GM12878 (cell line): Measurements from ENCODE around the gene KCNB1. TPM values are rescaled to one million over a fixed set of nuclear protein-coding genes. Genes with fewer than 3 reads are reported as not detected.
A peak's percentile ranks its signal among the peaks of the same experiment; 100 is the strongest.

Experiments
- ATAC-seq: fragments of 200-7000 bp; cut with Tn5 transposase; 3 replicates; pipeline ENCODE4 v1.9.1; 2020; ENCODE audit warnings: mild to moderate bottlenecking, moderate library complexity
- BruUV-seq: library from RNA; stranded (reverse); fragments of 400-500 nt; replicated peaks from 2 replicates; lab custom pipeline; 2021; lab: Mats Ljungman, UMichigan
- CTCF ChIA-PET: fragments of 300-600 bp; sonication (Branson Sonifier 250); formaldehyde crosslinking; extraction: SDS; loops from one replicate; lab custom pipeline; 2021; ENCODE audit warnings: inconsistent platforms; lab: Yijun Ruan, JAX
- POLR2A ChIA-PET: fragments of 350-600 bp; formaldehyde crosslinking; extraction: SDS; loops from one replicate; lab custom pipeline; 2021; ENCODE audit warnings: inconsistent platforms; lab: Charles Lee
- RAD21 ChIA-PET: fragments of 300-600 bp; sonication (Branson Sonifier 250); formaldehyde crosslinking; loops from one replicate; lab custom pipeline; 2023; ENCODE audit warnings: antibody characterized with exemption; ENCODE audit not compliant: unreplicated experiment; lab: Charles Lee
- SMC1A ChIA-PET: fragments of 300-600 bp; sonication (Branson Sonifier 250); formaldehyde crosslinking; loops from one replicate; lab custom pipeline; 2023; ENCODE audit not compliant: unreplicated experiment, uncharacterized antibody; lab: Charles Lee
- DNase-seq: peaks from one replicate; pipeline ENCODE4 v3.0.0-alpha.2; 2011; ENCODE audit warnings: low read depth, low spot score
- FAIRE-seq: peaks from 3 replicates; lab custom pipeline; 2011; peaks lifted over from hg19 to GRCh38; lab: Jason Lieb, UNC
- H2AFZ ChIP-seq: 2 replicates; pipeline ENCODE4 v1.6.0; 2011; ENCODE audit warnings: low read depth, low read length, control low read depth; ENCODE audit not compliant: control insufficient read depth
- H3K27ac ChIP-seq: 2 replicates; pipeline ENCODE4 v1.5.1; 2011; ENCODE audit warnings: control low read depth; ENCODE audit not compliant: control insufficient read depth, insufficient read depth
- H3K27me3 ChIP-seq, 2 experiments: replicated peaks in 1 of 2; 2 replicates each; pipeline versions ENCODE4 v1.6.0 to v1.6.1; 2011; ENCODE audit warnings: low read length in 1 of 2; ENCODE audit not compliant: control insufficient read depth in 2 of 2, insufficient read depth in 2 of 2
- H3K36me3 ChIP-seq, 2 experiments: 2 replicates each; pipeline ENCODE4 v1.5.1; 2011; ENCODE audit warnings: low read length in 1 of 2; ENCODE audit not compliant: control insufficient read depth in 2 of 2, insufficient read depth in 2 of 2
- H3K4me1 ChIP-seq: 2 replicates; pipeline ENCODE4 v1.6.1; 2011; ENCODE audit warnings: mild to moderate bottlenecking, low read length, moderate library complexity, mixed read lengths; ENCODE audit not compliant: control insufficient read depth, insufficient read depth
- H3K4me2 ChIP-seq: 2 replicates; pipeline ENCODE4 v1.6.0; 2011; ENCODE audit warnings: control low read depth; ENCODE audit not compliant: control insufficient read depth, insufficient read depth
- H3K4me3 ChIP-seq: fragments of 200-600 bp; sonication (generic); 2 replicates; pipeline ENCODE4 v1.5.1; 2016
- H3K79me2 ChIP-seq: 2 replicates; pipeline ENCODE4 v1.6.0; 2011; ENCODE audit warnings: low read length; ENCODE audit not compliant: control insufficient read depth, insufficient read depth
- H3K9ac ChIP-seq: 2 replicates; pipeline ENCODE4 v1.8.0; 2011; ENCODE audit warnings: low read length, control low read depth, mixed read lengths; ENCODE audit not compliant: control insufficient read depth, insufficient read depth
- H3K9me3 ChIP-seq: replicated peaks from 3 replicates; pipeline ENCODE4 v1.5.1; 2011; ENCODE audit warnings: mild to moderate bottlenecking, low read length; ENCODE audit not compliant: control insufficient read depth, insufficient read depth
- H4K20me1 ChIP-seq: 2 replicates; pipeline ENCODE4 v1.6.0; 2011; ENCODE audit not compliant: control insufficient read depth, insufficient read depth
- IKZF1 ChIP-seq: fragments of 450-650 bp; conservative IDR thresholded peaks from 2 replicates; pipeline ENCODE4 v1.6.1; 2017; ENCODE audit warnings: antibody characterized with exemption, mild to moderate bottlenecking
- PKNOX1 ChIP-seq: fragments of 450-650 bp; IDR thresholded peaks from 2 replicates; pipeline ENCODE4 v1.6.1; 2016; ENCODE audit warnings: mild to moderate bottlenecking
- USF1 ChIP-seq: IDR thresholded peaks from 2 replicates; pipeline ENCODE4 v1.6.1; 2011; ENCODE audit warnings: borderline replicate concordance, low read depth, mild to moderate bottlenecking, moderate library complexity, mixed read lengths, low read length; ENCODE audit not compliant: insufficient read depth; ENCODE audit errors: extremely low read length
- WGBS: methylation state at CpG from one replicate; pipeline ENCODE4 v1.1.6; 2016; ENCODE audit warnings: low lambda C conversion rate; ENCODE audit not compliant: insufficient replicate concordance, insufficient coverage; ENCODE audit errors: missing lambda C conversion rate; 5-methylcytosine and 5-hydroxymethylcytosine counted together
- in situ Hi-C: fragments of 300-500 bp; cut with MboI; formaldehyde crosslinking; loops from 9 replicates; pipeline ENCODE4 v1.14.3; 2018; ENCODE audit warnings: mixed read lengths
- intact Hi-C: fragments of 100-400 bp; cut with micrococcal nuclease; formaldehyde crosslinking; loops from one replicate; pipeline ENCODE4 v1.14.2; 2022; ENCODE audit not compliant: unreplicated experiment
- polyA plus RNA-seq, 11 experiments: library from polyadenylated mRNA; depleted of rRNA in 4 of 11; unstranded in 6 of 11; stranded (reverse) in 5 of 11; fragments of >200 nt; fragmentation: Nextera tagmentation in 4 of 11; fragmentation: Illumina TruSeq in 1 of 11; extraction: Ambion mirVana in 4 of 11; extraction: Trizol in 1 of 11; gene quantifications; 1 replicate in 1 of 11; 2 replicates in 10 of 11; pipeline versions ENCODE4 v1.2.1 to v1.2.3, GENCODE V29; 2011 to 2016; ENCODE audit warnings: inconsistent platforms in 2 of 11, missing spikeins in 2 of 11, low read depth in 1 of 11
- total RNA-seq, 4 experiments: library from RNA; depleted of rRNA in 3 of 4; stranded (reverse); fragments of >200 nt in 3 of 4; fragmentation: Illumina TruSeq in 1 of 4; extraction: Trizol in 1 of 4; gene quantifications; 2 replicates each; pipeline versions ENCODE4 v1.2.1 to v1.2.3, GENCODE V29; 2013 to 2021

KCNB1 gene
- total and polyA plus RNA-seq, 10 of the 15 experiments (the other 5 are each of a cell fraction or from before 2014, with no cell fraction given) = 0.02 to 0.08 (median 0.03) TPM; not detected in 7

- ChIA-PET POLR2A (no interaction called here), RAD21 (no interaction called here), CTCF (interaction anchor here (1.4 to 2.9 kb wide), 2 partner anchors 10 to 13 kb away, joined by 3 to 9 read pairs; no protein-coding TSS in a partner anchor), SMC1A (no interaction called here)
- Histone ChIP-seq H4K20me1 (no peaks in the 10 kb centered on the region), H3K79me2 (no peaks in the 10 kb centered on the region), H2AFZ (no peak overlapping the region), H3K9ac (no peak overlapping the region), H3K4me2 (no peak overlapping the region), H3K27me3 (peaks cover 2 to 3% of the 10 kb centered on the region in 2 experiments; a peak in 3 of 4 replicates), H3K9me3 (no peaks in the 10 kb centered on the region), H3K27ac (no peak overlapping the region), H3K36me3 (no peaks in the 10 kb centered on the region; a peak in 1 of 4 replicates), H3K4me1 (no peaks in the 10 kb centered on the region), H3K4me3 (no peak overlapping the region)
- intact Hi-C loops = no loop called here
- DNase-seq (no peak), FAIRE-seq (no peak), ATAC-seq (0 out of 3 replicates have a peak, but pooled peaks have one; percentile 21)
- BruUV-seq = no TSS peak
- TF ChIP-seq PKNOX1 (peak; percentile 35), USF1 (peak; percentile 30), IKZF1 (no peak)
- WGBS = 29% methylated on average over 4 of the region's 4 CpGs
- in situ Hi-C loops = no loop called here
These were observed 83.9 kb downstream of the KCNB1 start for GRCh38 chr20:49398401-49399144.
